ENCODE measurements around the gene RMP24. TPM values are rescaled to one million over a fixed set of nuclear protein-coding genes. Genes with fewer than 3 reads are reported as not detected.
"Not testable (repeated sequence)": the region's sequence is repeated elsewhere in the genome, so short reads cannot be mapped to it uniquely, and the experiment has no call there.

The RMP24 gene

DNA sequence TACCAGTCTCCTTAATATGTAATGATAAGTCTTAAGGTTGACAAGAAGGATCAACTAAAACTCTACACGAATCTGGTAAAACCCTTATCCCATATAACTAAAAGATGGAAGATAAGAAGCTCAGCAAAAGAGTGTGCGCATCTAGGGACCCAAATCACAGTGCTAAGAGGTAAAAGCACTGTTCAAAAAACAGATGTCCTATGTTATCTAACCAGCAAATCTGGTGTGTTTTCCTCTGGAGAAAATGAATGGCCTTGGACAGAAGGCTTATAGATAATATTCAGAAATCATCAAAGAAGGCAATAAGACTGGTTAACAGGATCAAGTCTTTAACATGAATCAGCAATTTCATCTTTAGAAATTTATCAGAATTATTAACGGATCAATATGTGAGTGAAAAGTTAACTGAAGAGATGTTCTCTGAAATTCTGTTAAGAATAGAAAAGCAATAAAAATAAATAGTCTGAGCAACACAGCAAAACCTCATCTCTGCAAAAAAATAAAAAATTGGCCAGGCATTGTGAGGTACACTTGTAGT, 47.8 kb downstream of the RMP24 start:
- H3K27ac ChIP-seq, result no peak overlapping the region
- intact Hi-C loops (cut with DNase I), result no loop called here

DNA sequence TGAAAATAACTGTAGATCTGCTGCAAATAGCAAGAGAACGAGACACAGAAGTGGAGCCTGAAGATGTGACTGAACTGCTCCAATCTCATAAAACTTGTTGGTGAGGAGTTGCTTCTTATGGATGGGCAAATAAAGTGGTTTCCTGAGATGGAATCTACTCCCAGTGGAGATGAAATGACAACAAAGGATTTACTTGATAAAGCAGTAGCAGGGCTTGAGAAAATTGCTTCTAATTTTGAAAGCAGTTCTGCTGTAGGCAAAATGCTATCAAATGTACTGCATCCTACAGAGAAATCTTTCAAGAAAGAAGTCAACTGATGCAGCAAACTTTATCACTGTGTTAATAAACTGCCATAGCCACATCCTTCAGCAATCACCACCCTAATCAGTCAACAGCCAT, 50.9 kb downstream of the RMP24 start:
- WGBS, 2 donors, result 95 to 100% methylated on average over 1 of the region's 1 CpG
- H3K36me3 ChIP-seq, result peaks cover 0 to 50% (median 10%) of the 10 kb centered on the region in 3 donors
- H3K4me3 ChIP-seq, result no peak overlapping the region
- TF ChIP-seq, protein P1, sequence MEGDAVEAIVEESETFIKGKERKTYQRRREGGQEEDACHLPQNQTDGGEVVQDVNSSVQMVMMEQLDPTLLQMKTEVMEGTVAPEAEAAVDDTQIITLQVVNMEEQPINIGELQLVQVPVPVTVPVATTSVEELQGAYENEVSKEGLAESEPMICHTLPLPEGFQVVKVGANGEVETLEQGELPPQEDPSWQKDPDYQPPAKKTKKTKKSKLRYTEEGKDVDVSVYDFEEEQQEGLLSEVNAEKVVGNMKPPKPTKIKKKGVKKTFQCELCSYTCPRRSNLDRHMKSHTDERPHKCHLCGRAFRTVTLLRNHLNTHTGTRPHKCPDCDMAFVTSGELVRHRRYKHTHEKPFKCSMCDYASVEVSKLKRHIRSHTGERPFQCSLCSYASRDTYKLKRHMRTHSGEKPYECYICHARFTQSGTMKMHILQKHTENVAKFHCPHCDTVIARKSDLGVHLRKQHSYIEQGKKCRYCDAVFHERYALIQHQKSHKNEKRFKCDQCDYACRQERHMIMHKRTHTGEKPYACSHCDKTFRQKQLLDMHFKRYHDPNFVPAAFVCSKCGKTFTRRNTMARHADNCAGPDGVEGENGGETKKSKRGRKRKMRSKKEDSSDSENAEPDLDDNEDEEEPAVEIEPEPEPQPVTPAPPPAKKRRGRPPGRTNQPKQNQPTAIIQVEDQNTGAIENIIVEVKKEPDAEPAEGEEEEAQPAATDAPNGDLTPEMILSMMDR (IDR thresholded peaks at IDR 0.05), result no peak
- no peak for TF ChIP-seq POLR2A (IDR thresholded peaks at IDR 0.05)
- H3K9me3 ChIP-seq, result no peaks in the 10 kb centered on the region
- DNase-seq, result no peak
- no peaks in the 10 kb centered on the region for H3K27me3 ChIP-seq
- intact Hi-C loops (cut with DNase I), result no loop called here
- no peak overlapping the region for H3K27ac ChIP-seq
- H3K4me1 ChIP-seq, result no peaks in the 10 kb centered on the region

More for the DNA sequence above, 47.8 kb downstream of the RMP24 start:
- no peak for TF ChIP-seq POLR2A (IDR thresholded peaks at IDR 0.05)
- TF ChIP-seq, protein P1 (IDR thresholded peaks at IDR 0.05), result no peak
- Histone ChIP-seq H3K4me1 (no peaks in the 10 kb centered on the region), H3K27me3 (no peaks in the 10 kb centered on the region), H3K36me3 (peaks cover 0 to 26% (median 5%) of the 10 kb centered on the region in 3 donors), H3K9me3 (no peaks in the 10 kb centered on the region), H3K4me3 (no peak overlapping the region)
- DNase-seq, result no peak
- 91 to 92% methylated on average over 3 of the region's 3 CpGs for WGBS, 2 donors

DNA sequence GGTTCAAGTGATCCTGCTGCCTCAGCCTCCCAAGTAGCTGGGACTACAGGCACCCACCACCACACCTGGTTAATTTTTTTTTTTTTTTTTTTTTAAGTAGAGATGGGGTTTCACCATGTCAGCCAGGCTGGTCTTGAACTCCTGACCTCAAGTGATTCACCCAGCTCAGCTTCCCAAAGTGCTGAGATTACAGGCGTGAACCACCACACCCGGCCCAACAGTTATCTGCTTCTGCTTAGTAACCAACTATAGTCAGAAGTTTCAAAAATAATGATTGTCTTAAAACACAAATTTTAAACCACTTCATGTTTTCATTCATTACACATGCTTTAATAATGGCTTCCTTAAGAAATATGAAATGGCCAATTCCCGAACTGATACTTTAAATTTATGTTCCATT, 51.8 kb downstream of the RMP24 start:
- intact Hi-C loops (cut with DNase I), result not testable (repeated sequence)

DNA sequence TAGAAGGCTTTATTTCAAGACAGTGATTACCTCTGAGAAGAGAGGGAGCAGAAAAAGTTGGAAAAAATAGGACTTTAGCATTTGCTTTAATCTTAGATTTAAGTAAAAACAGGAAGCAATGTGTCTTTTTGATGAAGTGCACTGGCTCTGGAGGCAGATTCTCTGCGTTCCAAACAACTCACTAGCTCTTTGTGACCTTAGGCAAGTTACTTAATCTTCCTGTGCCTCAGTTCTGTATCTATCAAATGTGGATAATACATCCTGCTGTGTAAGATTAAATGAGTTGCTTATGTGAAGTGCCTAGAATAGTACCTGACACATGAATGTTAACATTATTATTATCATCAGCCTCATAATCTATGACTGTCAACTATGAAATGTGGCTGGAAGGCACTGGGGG, 52.5 kb downstream of the RMP24 start:
- Histone ChIP-seq H3K27me3 (no peaks in the 10 kb centered on the region), H3K4me1 (no peaks in the 10 kb centered on the region), H3K4me3 (no peak overlapping the region), H3K9me3 (no peaks in the 10 kb centered on the region), H3K36me3 (peaks cover 0 to 67% (median 10%) of the 10 kb centered on the region in 3 donors), H3K27ac (no peak overlapping the region)
- WGBS, 2 donors, result 35 to 45% methylated on average over 1 of the region's 1 CpG
- intact Hi-C loops (cut with DNase I), result no loop called here
- TF ChIP-seq, protein P1 (IDR thresholded peaks at IDR 0.05), result no peak
- TF ChIP-seq POLR2A (IDR thresholded peaks at IDR 0.05), result no peak
- no peak for DNase-seq

More for the DNA sequence above, 51.8 kb downstream of the RMP24 start:
- not testable (repeated sequence) for H3K4me3 ChIP-seq, H3K9me3 ChIP-seq, DNase-seq, H3K27ac ChIP-seq, H3K27me3 ChIP-seq, H3K4me1 ChIP-seq
- H3K36me3 ChIP-seq, result peaks cover 0 to 59% (median 10%) of the 10 kb centered on the region in 3 donors
- 88 to 91% methylated on average over 3 of the region's 3 CpGs for WGBS, 2 donors

DNA sequence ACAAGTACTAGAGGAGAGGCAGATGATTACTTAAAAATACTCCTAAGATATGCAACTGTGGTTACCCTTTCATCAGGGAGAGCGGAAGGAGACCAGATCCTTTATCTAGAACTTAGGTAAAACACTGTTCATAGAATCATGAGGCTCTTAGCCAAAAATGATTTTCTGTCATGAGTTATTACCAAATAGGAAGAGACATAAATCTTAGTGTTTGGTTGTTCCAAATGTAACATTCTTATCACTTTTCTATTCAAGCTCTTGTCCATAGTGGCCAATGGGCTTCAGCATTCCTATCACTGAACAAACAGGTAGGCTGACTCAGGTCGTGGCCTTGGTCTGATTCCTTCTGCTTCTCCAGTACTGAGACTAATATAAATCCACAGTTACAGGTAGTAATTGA, 56.4 kb downstream of the RMP24 start:
- no peaks in the 10 kb centered on the region for H3K9me3 ChIP-seq
- H3K36me3 ChIP-seq, result peaks cover 0 to 73% (median 10%) of the 10 kb centered on the region in 3 donors
- H3K27me3 ChIP-seq, result no peaks in the 10 kb centered on the region
- no peak overlapping the region for H3K27ac ChIP-seq
- WGBS, 2 donors, result 76 to 86% methylated on average over 2 of the region's 2 CpGs
- DNase-seq, result no peak
- intact Hi-C loops (cut with DNase I), result no loop called here
- no peak for TF ChIP-seq POLR2A (IDR thresholded peaks at IDR 0.05)
- TF ChIP-seq, protein P1 (IDR thresholded peaks at IDR 0.05), result no peak
- H3K4me3 ChIP-seq, result no peak overlapping the region
- H3K4me1 ChIP-seq, result no peaks in the 10 kb centered on the region

Small RNA genes lying within 50 kb of the gene (small RNA-seq; reads per million reads assigned to genes)
- gene MIR3929, result 0 to 1.2 (median 0.04) reads per million in 4 donors

Other genes starting within 250 kb of the RMP24 start
- gene RPRD1A, start 94.9 kb downstream of the RMP24 start, total RNA-seq, result 10 to 100 TPM; 30.3 to 54.1 (median 51.1) TPM
- 10 to 100 TPM; 15.4 to 55.2 (median 43.6) TPM for gene SLC39A6, start 156.7 kb downstream of the RMP24 start, total RNA-seq
- 10 to 100 TPM; 13.0 to 61.0 (median 28.0) TPM for gene ELP2, start 157.2 kb downstream of the RMP24 start, total RNA-seq
- gene MOCOS, start 214.8 kb downstream of the RMP24 start, total RNA-seq, result 10 to 100 TPM in 1 of 4 donors, 1 to 10 TPM in 3; 4.4 to 11.8 (median 7.0) TPM